PC-3 (cell line): ENCODE results near the gene PTPRN2.

Experiments used
- EZH2 ChIP-seq: fragments of 300-600 bp; sonication (generic); IDR thresholded peaks from one replicate; pipeline ENCODE4 v1.6.1; 2017; ENCODE audit warnings: antibody characterized with exemption, mild to moderate bottlenecking, low read length; ENCODE audit not compliant: unreplicated experiment
- EZH2phosphoT487 ChIP-seq: fragments of 300-600 bp; sonication (generic); IDR thresholded peaks from 2 replicates; pipeline ENCODE4 v1.6.1; 2018; ENCODE audit warnings: mild to moderate bottlenecking, antibody characterized with exemption, low read length, borderline replicate concordance
- TF ChIP-seq, protein P1 (sequence below): fragments of 300-600 bp; sonication (generic); conservative IDR thresholded peaks from 2 replicates; pipeline ENCODE4 v1.5.1; 2017; ENCODE audit warnings: antibody characterized with exemption, low read depth, mild to moderate bottlenecking, low read length

DNA sequence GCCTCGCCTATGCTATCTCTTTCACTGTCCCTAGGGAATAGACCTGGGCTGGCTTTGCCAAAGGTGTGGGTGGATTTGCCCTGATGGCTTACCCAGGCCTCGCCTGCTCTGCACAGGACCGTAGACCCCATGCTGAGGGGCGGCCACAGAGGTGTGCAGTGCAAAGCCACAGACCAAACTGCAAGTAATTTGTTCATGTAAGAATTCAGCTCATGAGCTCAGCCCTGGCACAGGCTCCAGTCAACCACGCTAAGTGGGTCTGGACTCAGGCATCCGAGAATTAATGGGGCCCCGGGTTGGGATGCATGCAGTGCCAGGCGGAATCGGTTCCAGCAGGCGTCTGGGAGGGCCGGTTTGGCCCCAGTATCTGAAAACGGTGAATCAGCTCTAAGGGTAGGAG, 805.6 kb downstream of the PTPRN2 start:
- TF ChIP-seq EZH2phosphoT487, result no peak
- no peak for TF ChIP-seq EZH2
- TF ChIP-seq, protein P1, sequence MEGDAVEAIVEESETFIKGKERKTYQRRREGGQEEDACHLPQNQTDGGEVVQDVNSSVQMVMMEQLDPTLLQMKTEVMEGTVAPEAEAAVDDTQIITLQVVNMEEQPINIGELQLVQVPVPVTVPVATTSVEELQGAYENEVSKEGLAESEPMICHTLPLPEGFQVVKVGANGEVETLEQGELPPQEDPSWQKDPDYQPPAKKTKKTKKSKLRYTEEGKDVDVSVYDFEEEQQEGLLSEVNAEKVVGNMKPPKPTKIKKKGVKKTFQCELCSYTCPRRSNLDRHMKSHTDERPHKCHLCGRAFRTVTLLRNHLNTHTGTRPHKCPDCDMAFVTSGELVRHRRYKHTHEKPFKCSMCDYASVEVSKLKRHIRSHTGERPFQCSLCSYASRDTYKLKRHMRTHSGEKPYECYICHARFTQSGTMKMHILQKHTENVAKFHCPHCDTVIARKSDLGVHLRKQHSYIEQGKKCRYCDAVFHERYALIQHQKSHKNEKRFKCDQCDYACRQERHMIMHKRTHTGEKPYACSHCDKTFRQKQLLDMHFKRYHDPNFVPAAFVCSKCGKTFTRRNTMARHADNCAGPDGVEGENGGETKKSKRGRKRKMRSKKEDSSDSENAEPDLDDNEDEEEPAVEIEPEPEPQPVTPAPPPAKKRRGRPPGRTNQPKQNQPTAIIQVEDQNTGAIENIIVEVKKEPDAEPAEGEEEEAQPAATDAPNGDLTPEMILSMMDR, result no peak
